B cell (primary cell): ENCODE results near the gene RAB31. TPM values are rescaled to one million over a fixed set of nuclear protein-coding genes. Genes with fewer than 3 reads are reported as not detected.

Source experiments
- ATAC-seq: fragments of 200-7000 bp; cut with Tn5 transposase; one replicate; pipeline ENCODE4 v1.10.0; 2021; ENCODE audit warnings: low read depth, mild to moderate bottlenecking, moderate number of reproducible peaks, moderate library complexity
- CTCF ChIA-PET: fragments of 350-600 bp; sonication (Branson Sonifier 250); formaldehyde crosslinking; loops from one replicate; lab custom pipeline; 2021; ENCODE audit warnings: antibody characterized with exemption, inconsistent platforms; lab: Charles Lee
- POLR2A ChIA-PET: fragments of 350-600 bp; sonication (Branson Sonifier 250); formaldehyde crosslinking; loops from one replicate; lab custom pipeline; 2021; ENCODE audit warnings: antibody characterized with exemption; lab: Charles Lee
- DNase-seq: peaks from one replicate; pipeline ENCODE4 v3.0.0; 2013
- H2AFZ ChIP-seq: 2 replicates; pipeline ENCODE4 v1.6.1; 2012; ENCODE audit warnings: mild to moderate bottlenecking, low read depth, low read length; ENCODE audit not compliant: insufficient read depth, poor library complexity, severe bottlenecking
- H3K27ac ChIP-seq, 2 donors: 1 replicate in 1 of 2; 2 replicates in 1 of 2; pipeline ENCODE4 v1.5.1; 2012 to 2013; ENCODE audit warnings: low read length in 2 of 2, mild to moderate bottlenecking in 2 of 2, moderate library complexity in 1 of 2
- H3K27me3 ChIP-seq, 4 experiments: fragments of 200-600 bp in 1 of 4; sonication (generic) in 1 of 4; replicated peaks in 1 of 4; 1 replicate in 2 of 4; 2 replicates in 2 of 4; pipeline versions ENCODE4 v1.6.1 to v1.7.0; 2013 to 2016; ENCODE audit warnings: low read length in 3 of 4, mild to moderate bottlenecking in 2 of 4, mixed read lengths in 1 of 4, moderate library complexity in 1 of 4; ENCODE audit not compliant: insufficient read depth in 4 of 4, control insufficient read depth in 3 of 4; ENCODE audit errors: control extremely low read depth in 1 of 4
- H3K36me3 ChIP-seq, 2 experiments: replicated peaks in 1 of 2; 1 replicate in 1 of 2; 2 replicates in 1 of 2; pipeline versions ENCODE4 v1.6.1 to v1.7.1; 2013; ENCODE audit warnings: low read length in 1 of 2; ENCODE audit not compliant: insufficient read depth in 2 of 2, control insufficient read depth in 1 of 2; ENCODE audit errors: control extremely low read depth in 1 of 2, extremely low read depth in 1 of 2
- H3K4me1 ChIP-seq, 2 donors: fragments of 200-600 bp in 1 of 2; sonication (generic) in 1 of 2; 1 replicate in 1 of 2; 2 replicates in 1 of 2; pipeline versions ENCODE4 v1.5.1 to v1.6.1; 2013 to 2017; ENCODE audit warnings: low read length in 2 of 2; ENCODE audit not compliant: control insufficient read depth in 2 of 2, insufficient read depth in 2 of 2
- H3K4me2 ChIP-seq: replicated peaks from 2 replicates; pipeline ENCODE3; 2012; ENCODE audit warnings: mild to moderate bottlenecking, low read depth, low read length; ENCODE audit not compliant: poor library complexity, severe bottlenecking
- H3K4me3 ChIP-seq, 5 experiments: fragments of 200-600 bp in 1 of 5; sonication (generic) in 1 of 5; 1 replicate in 3 of 5; 2 replicates in 2 of 5; pipeline versions ENCODE4 v1.5.1 to v1.7.0; 2011 to 2016; ENCODE audit warnings: low read length in 4 of 5, mild to moderate bottlenecking in 4 of 5, low read depth in 2 of 5, control low read depth in 1 of 5, moderate library complexity in 1 of 5; ENCODE audit not compliant: insufficient read depth in 1 of 5; ENCODE audit errors: control extremely low read depth in 1 of 5, extremely low read depth in 1 of 5
- H3K79me2 ChIP-seq: fragments of 200-600 bp; sonication (generic); one replicate; pipeline ENCODE4 v1.6.0; 2016; ENCODE audit warnings: low read length; ENCODE audit not compliant: control insufficient read depth, insufficient read depth
- H3K9ac ChIP-seq: fragments of 200-600 bp; sonication (generic); 2 replicates; pipeline ENCODE4 v1.6.1; 2017; ENCODE audit warnings: mild to moderate bottlenecking, low read length, moderate library complexity
- H3K9me3 ChIP-seq, 3 donors: one replicate each; pipeline versions ENCODE4 v1.6.1 to v1.7.1; 2013; ENCODE audit warnings: low read length in 2 of 3; ENCODE audit not compliant: control insufficient read depth in 2 of 3, insufficient read depth in 1 of 3; ENCODE audit errors: control extremely low read depth in 1 of 3
- H4K20me1 ChIP-seq: 2 replicates; pipeline ENCODE4 v1.6.0; 2012; ENCODE audit warnings: mild to moderate bottlenecking, low read length; ENCODE audit not compliant: insufficient read depth, control insufficient read depth, poor library complexity, severe bottlenecking
- H3K27ac Mint-ChIP-seq: one replicate; pipeline ENCODE4 v1.8.0; 2021; ENCODE audit warnings: mixed read lengths
- H3K27me3 Mint-ChIP-seq: one replicate; pipeline ENCODE4 v1.8.0; 2021; ENCODE audit warnings: mixed read lengths
- H3K4me1 Mint-ChIP-seq: one replicate; pipeline ENCODE4 v1.8.0; 2021; ENCODE audit warnings: mixed read lengths
- H3K4me3 Mint-ChIP-seq: one replicate; pipeline ENCODE4 v1.8.0; 2021; ENCODE audit warnings: mixed read lengths
- H3K9me3 Mint-ChIP-seq: one replicate; pipeline ENCODE4 v1.8.0; 2022; ENCODE audit warnings: mixed read lengths; ENCODE audit not compliant: insufficient read depth
- CTCF ChIP-seq: fragments of 200-600 bp; IDR thresholded peaks from one replicate; pipeline ENCODE4 v1.8.0; 2022; ENCODE audit warnings: antibody characterized with exemption, mild to moderate bottlenecking
- EZH2 ChIP-seq: IDR thresholded peaks from 2 replicates; pipeline ENCODE4 v1.6.1; 2012; ENCODE audit warnings: borderline replicate concordance, low read depth, mild to moderate bottlenecking, moderate library complexity, low read length; ENCODE audit not compliant: insufficient read depth, poor library complexity, severe bottlenecking
- WGBS: methylation state at CpG from one replicate; pipeline ENCODE4 v1.1.5; 2013; ENCODE audit warnings: missing lambda C conversion rate; ENCODE audit not compliant: insufficient coverage; 5-methylcytosine and 5-hydroxymethylcytosine counted together
- intact Hi-C: fragments of 100-400 bp; cut with micrococcal nuclease; formaldehyde crosslinking; loops from one replicate; pipeline ENCODE4 v1.10.0; 2022
- polyA plus RNA-seq: library from polyadenylated mRNA; depleted of rRNA; stranded (reverse); fragments of >200 nt; gene quantifications from 2 replicates; pipeline ENCODE4 v1.2.3, GENCODE V29; 2012
- total RNA-seq, 2 donors: library from RNA; stranded (reverse); fragments of 120-200 nt in 1 of 2; gene quantifications; 1 replicate in 1 of 2; 2 replicates in 1 of 2; pipeline versions ENCODE4 v1.2.3 to v1.2.4, GENCODE V29; 2013 to 2022

RAB31 gene
- total and polyA plus RNA-seq, 2 donors (not counting 1 experiment from before 2014, with no cell fraction given): 15.5 to 44.6 TPM

GRCh38 chr18:9858642-9859041 lies 150.5 kb downstream of the RAB31 start:
- H3K27ac Mint-ChIP-seq: no peak overlapping the region
- no peak overlapping the region for H3K9ac ChIP-seq
- CTCF ChIA-PET: no interaction called here

GRCh38 chr18:9859232-9859631 lies 151.1 kb downstream of the RAB31 start:
- H3K79me2 ChIP-seq: no peaks in the 10 kb centered on the region
- ATAC-seq: no peak
- H3K9me3 Mint-ChIP-seq: no peaks in the 10 kb centered on the region
- intact Hi-C loops: no loop called here
- DNase-seq: no peak
- 95% methylated on average over 6 of the region's 7 CpGs for WGBS
- no peak overlapping the region for H3K4me3 ChIP-seq
- peaks cover 0 to 5% of the 10 kb centered on the region in 2 donors for H3K4me1 ChIP-seq
- H4K20me1 ChIP-seq: no peaks in the 10 kb centered on the region
- no peaks in the 10 kb centered on the region for H3K9me3 ChIP-seq
- H3K27ac Mint-ChIP-seq: no peak overlapping the region
- H3K4me2 ChIP-seq: no peak overlapping the region
- H3K27me3 ChIP-seq: no peaks in the 10 kb centered on the region
- no peak overlapping the region for H3K9ac ChIP-seq
- no peak overlapping the region for H3K4me3 Mint-ChIP-seq
- no peak overlapping the region for H3K27ac ChIP-seq
- H3K36me3 ChIP-seq: peaks cover 0 to 23% of the 10 kb centered on the region in 2 experiments
- H2AFZ ChIP-seq: no peak overlapping the region
- POLR2A ChIA-PET: no interaction called here
- CTCF ChIA-PET: no interaction called here
- peaks cover 14% of the 10 kb centered on the region for H3K4me1 Mint-ChIP-seq
- H3K27me3 Mint-ChIP-seq: no peaks in the 10 kb centered on the region
- TF ChIP-seq EZH2 (no peak), CTCF (no peak)

More at GRCh38 chr18:9858642-9859041, 150.5 kb downstream of the RAB31 start:
- Histone ChIP-seq H3K27ac (no peak overlapping the region), H3K4me3 (no peak overlapping the region), H4K20me1 (no peaks in the 10 kb centered on the region), H3K9me3 (no peaks in the 10 kb centered on the region), H3K36me3 (peaks cover 0 to 23% of the 10 kb centered on the region in 2 experiments), H3K79me2 (no peaks in the 10 kb centered on the region), H3K4me2 (no peak overlapping the region), H3K27me3 (no peaks in the 10 kb centered on the region), H2AFZ (no peak overlapping the region), H3K4me1 (peaks cover 0 to 5% of the 10 kb centered on the region in 2 donors)
- Mint-ChIP-seq H3K27me3 (no peaks in the 10 kb centered on the region), H3K4me1 (peaks cover 14% of the 10 kb centered on the region), H3K4me3 (no peak overlapping the region), H3K9me3 (no peaks in the 10 kb centered on the region)
- no peak for ATAC-seq
- POLR2A ChIA-PET: no interaction called here
- DNase-seq: no peak
- intact Hi-C loops: no loop called here
- TF ChIP-seq CTCF: no peak
- no peak for TF ChIP-seq EZH2
- 100% methylated on average over 2 of the region's 5 CpGs for WGBS
